HG03558 (cell line): ENCODE data around the gene ZNF621.
"Not testable (repeated sequence)": the region's sequence is repeated elsewhere in the genome, so short reads cannot be mapped to it uniquely, and the experiment has no call there.

Experiments
- ATAC-seq: cut with Tn5 transposase; IDR thresholded peaks from one replicate; pipeline ENCODE4 v1.9.1; 2021; ENCODE audit warnings: moderate number of reproducible peaks; ENCODE audit not compliant: unreplicated experiment; ENCODE audit errors: extremely low read depth

The ZNF621 gene

DNA sequence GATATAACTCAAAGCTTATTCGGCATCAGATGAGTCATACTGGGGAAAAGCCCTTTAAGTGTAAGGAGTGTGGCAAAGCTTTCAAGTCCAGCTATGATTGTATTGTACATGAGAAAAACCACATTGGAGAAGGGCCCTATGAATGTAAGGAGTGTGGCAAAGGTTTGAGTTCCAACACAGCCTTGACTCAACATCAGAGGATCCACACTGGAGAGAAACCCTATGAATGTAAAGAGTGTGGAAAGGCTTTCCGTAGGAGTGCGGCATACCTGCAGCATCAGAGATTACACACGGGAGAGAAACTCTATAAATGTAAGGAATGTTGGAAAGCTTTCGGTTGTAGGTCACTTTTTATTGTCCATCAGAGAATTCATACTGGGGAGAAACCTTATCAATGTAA is 7.5 kb downstream of the ZNF621 start:
- ATAC-seq, result no peak

- no peak for ATAC-seq
These were observed 9.5 kb downstream of the ZNF621 start for GRCh38 chr3:40534283-40534682.

GRCh38 chr3:40546816-40547215 is 22.1 kb downstream of the ZNF621 start:
- no peak for ATAC-seq

DNA sequence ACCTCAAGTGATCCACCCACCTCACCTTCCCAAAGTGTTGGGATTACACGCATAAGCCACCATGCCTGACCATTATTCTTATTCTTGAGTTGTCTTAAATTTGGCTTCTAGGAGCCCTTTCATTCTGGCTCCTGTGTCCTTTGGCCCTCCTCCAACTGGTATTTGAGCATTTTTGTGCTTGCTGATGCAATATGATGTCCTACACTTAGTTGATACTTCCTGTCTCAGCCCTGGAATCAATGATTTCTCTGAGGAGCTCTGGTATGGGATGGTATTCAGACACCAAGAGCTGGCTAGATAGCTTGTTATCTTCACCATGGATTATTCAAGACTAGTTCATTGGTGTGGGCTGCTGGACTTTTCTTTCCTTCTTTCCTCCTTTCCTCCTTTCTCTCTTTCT is 25.4 kb downstream of the ZNF621 start:
- no peak for ATAC-seq

DNA sequence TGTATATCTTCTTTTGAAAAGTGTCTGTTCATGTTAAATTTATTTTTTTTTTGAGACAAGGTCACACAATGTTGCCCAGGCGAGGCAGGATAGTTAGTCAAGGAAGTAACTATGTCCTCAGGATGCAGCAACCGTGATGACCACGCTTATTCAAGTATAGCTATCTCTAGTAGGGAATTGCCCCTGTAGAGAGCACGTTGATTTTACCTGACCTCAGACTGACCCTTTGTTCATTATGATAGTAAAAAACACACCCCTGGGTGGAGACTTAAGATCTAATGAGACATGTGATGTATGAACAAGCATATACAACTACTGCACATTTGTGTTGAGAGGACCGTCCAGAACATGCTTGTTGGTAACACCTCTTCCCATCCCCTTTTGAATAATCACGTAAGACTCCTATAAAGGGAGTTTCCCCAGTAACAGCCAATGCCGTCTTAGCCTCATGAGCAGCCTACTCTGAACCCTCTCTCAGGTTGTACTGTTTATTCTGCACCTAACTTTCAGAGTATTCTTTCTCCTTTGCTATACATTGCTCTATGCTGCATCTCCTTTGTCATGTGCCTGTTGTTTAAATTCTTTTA is 32.9 kb downstream of the ZNF621 start:
- ATAC-seq, result no peak

DNA sequence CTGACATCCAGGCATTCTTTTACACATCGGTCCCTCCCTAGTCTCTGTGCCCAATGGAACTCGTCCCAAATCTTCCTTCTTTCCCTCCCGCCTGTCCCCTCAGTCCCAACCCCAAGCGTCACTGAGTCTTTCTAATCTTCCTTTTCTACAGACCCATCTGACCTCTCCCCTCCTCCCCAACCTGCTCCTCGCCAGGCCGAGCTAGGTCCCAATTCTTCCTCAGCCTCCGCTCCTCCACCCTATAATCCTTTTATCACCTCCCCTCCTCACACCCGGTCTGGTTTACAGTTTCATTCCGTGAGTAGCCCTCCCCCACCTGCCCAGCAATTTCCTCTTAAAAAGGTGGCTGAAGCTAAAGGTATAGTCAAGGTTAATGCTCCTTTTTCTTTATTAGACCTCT is 37.7 kb downstream of the ZNF621 start:
- ATAC-seq, result not testable (repeated sequence)

DNA sequence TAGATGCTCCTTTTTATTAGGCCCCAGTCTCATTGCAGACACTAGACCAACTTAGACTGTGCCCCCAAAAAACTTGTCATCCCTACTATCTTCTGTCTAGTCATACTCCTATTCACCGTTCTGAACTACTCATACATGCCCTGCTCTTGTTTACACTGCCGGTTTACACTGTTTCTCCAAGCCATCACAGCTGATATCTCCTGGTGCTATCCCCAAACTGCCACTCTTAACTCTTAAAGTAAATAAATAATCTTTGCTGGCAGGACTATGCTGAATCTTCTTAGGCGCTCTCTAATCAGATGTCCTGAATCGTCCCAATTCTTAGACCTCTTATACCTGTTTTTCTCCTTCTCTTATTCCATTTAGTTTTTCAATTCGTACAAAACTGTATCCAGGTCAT is 40.9 kb downstream of the ZNF621 start:
- ATAC-seq, result not testable (repeated sequence)

DNA sequence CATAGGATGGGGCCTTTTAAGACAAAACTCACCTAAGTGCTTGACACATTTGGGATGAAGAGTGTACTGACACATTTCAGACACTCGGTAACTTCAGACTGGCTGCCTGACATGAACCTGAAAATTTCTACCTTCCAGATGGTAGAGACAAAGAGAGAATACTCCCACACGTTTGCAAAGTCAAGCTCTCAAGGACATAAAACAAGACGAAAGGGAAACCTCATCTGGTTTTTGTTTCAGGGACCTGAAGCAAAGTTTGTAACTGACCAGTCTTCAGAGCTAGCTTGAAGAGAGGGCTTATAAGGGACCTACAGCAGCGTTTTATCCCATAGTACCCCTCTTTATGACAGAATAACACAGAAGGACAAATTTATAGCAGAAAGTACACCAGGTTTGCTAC is 41.9 kb downstream of the ZNF621 start:
- no peak for ATAC-seq

DNA sequence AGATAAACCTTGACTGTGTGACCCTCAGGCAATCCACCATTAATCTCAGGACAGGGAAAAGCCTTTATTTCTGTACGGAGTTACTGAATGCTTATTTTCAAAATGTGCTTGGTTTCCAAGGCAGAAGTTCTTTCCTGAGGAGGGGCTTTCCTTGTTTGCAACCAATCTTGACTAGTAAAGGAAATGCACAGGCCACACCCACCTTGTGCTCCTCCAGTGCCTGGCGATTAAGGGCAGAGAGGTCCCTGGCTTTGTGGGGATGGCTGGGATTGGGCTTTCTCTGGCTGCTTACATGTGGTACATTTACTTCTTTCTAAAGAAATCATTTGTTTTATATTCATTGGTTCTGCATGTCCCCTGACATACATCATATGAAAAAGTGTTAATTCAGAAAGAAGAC is 47.8 kb downstream of the ZNF621 start:
- ATAC-seq, result no peak

- no peak for ATAC-seq
These were observed 49.3 kb downstream of the ZNF621 start for GRCh38 chr3:40574050-40574449.

GRCh38 chr3:40574661-40575060 is 49.9 kb downstream of the ZNF621 start:
- no peak for ATAC-seq

- ATAC-seq, result no peak
These were observed 51.6 kb downstream of the ZNF621 start for GRCh38 chr3:40576396-40576795.

- no peak for ATAC-seq
These were observed 55.8 kb downstream of the ZNF621 start for GRCh38 chr3:40580494-40581091.

DNA sequence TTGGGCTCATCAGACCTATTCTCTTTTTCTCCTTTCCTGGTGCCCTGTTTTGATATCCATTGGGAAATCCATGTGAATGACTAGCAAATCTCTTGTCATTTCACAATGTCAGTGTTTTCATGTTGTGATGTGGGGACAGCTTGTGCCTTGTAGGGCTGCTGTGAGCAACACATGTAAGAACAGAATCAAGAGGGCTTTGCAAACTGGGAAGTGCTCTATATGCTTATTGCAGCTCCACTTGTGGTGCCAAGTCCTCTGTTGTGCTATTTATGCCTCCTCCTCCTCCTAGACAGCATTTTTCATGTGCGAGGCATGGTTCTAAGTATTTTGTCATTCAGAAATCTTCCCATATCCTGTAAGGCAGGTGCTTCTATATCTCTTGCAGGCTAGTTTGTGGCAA is 56.4 kb downstream of the ZNF621 start:
- ATAC-seq, result no peak

DNA sequence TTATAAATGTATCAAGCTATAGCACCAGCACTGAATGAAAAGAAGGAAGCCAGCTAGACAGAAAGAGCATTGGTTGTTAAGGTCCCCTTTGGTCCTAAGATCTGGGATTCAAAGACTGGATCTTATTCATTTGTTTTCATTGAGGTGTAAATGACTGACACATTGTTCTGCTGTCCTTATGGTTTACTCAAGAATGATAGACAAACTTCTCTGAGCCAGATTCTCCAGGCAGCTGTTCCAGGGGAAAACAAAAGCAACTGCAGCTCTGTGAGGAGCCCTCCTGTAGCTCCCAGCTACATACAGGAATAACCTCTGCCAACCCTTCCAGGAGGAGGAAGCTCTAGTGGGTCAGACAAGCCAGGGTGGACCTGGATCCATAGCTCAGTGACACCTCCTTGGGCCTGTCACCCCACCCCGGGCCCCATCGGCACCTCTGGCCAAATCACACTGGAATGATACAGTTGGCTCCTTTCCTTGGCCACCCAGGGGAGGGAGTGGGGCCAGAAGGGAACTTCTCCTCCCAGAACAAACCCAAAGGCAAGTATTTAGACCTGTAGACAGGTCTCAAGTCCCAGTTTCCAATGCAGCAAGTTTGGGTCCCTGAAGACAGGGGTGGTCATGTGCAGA is 57.8 kb downstream of the ZNF621 start:
- ATAC-seq, result no peak

GRCh38 chr3:40583691-40584090 is 58.9 kb downstream of the ZNF621 start:
- ATAC-seq, result no peak

DNA sequence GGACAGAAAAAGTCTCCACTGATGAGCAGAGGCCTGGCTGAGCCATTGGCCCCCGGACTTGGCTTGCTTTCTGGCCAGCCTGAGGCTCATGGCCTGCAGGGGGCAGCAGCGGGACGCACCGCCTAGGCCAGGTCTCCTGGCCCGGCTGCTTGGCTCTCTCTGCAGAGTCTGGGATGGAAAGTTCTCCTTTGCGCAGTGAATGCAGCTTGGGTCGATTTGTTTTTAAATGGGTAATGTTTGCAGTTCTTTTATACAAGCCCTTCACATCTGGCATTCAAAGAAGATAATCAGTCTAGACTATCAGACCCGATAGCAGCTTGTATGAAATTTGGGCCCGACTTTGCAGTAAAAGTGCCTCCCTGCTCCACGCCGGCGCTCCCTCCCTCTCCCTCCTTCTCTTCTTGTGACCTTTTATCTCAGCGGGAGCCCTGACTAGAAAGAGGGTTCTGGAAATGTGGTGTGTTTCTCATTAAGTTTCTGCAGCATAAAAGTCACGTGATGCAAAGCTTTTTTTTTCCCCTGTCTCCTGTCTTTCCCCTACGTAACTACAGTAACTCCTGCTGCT is 59.9 kb downstream of the ZNF621 start:
- ATAC-seq, result no peak

GRCh38 chr3:40585381-40586016 is 60.7 kb downstream of the ZNF621 start:
- ATAC-seq, result no peak

DNA sequence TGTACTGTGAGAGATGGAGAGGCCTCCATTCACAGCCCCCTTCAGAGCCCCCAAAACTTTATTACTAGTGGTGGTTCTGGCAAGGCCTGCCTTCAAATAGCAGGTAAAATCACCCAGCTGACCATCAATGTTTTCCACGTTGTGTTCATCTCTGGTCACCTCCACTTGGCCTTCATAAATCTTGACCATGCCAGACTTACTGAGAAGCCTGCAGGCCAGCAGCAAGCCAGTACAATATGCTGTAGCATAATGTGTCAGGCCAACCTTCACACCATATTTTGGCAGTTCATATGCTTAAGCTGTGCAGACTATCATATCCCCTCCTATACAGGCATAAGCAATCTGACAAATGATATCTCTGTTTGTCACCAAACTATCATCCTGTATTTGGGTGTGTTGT is 62.1 kb downstream of the ZNF621 start:
- ATAC-seq, result no peak

DNA sequence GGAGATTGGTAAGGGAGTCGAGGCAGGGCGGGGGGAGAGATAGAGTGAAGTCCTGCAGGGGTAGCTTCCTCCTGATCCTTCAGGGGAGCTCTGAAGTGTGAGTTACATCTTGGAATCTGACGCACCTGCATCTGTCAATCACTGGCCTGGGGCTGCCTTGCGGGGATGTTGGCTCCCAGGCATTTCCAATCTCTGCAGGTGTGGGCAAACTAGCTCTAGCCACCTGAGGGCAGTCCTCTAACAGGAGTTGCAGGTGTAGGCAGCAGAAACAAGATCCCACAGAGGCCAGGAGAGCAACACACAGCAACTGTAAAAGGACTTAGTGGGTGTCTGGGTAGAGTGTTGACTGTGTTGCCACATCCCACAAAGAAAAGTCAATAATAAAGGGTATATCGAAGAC is 63.6 kb downstream of the ZNF621 start:
- ATAC-seq, result no peak
